ENCODE measurements around the gene DCUN1D2. TPM values are rescaled to one million over a fixed set of nuclear protein-coding genes. Genes with fewer than 3 reads are reported as not detected.

The DCUN1D2 gene
- total and polyA plus RNA-seq, 3 experiments from 2014 or later: 8.8 to 16.8 (median 16.2) TPM

DNA sequence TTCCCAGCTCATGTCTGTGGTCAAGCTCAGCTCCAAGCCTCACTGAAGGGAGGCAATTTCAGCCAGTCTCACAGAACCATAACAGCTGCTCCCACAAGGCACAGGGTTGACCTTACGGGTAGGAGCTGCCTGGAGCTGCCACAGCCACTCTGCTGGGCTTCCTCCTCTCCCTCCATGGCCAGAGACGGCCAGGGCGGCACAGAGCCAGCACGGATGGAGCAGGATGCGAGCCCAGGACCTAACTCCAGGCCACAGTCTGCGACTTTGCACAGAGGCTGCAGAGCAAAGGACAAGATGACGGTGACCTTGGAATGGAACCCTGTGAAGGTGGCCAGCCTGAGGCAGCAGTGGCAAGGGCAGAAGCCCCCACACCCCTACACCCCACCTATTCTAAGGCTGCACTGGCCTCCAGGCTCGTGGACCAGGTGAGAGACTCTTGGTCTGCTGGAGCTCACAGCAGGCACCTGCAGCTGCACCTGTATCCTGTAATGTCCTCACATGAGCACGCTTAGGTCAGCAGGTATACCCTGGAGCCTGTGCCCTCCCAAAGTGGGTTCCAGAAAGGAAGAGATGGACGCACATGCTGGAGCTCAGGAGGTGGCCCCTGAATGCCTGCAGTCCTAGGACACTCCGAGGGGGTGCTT lies 66.9 kb downstream of the DCUN1D2 start:
- Mint-ChIP-seq H3K4me3 (no peak overlapping the region), H3K27ac (no peak overlapping the region), H3K27me3 (peaks cover 4 to 13% of the 10 kb centered on the region in 2 donors), H3K9me3 (no peaks in the 10 kb centered on the region), H3K36me3 (no peaks in the 10 kb centered on the region), H3K4me1 (no peaks in the 10 kb centered on the region)
- DNase-seq: peak in 1 of 5 donors; percentile 27
- Histone ChIP-seq H3K27me3 (ENCODE audit: insufficient read depth, low read length, poor library complexity, severe bottlenecking) (no peaks in the 10 kb centered on the region), H3K36me3 (ENCODE audit: insufficient read depth, low read length) (no peaks in the 10 kb centered on the region), H3K4me1 (ENCODE audit: insufficient read depth, low read length) (no peaks in the 10 kb centered on the region), H3K4me3 (ENCODE audit: low read length) (no peak overlapping the region), H3K27ac (ENCODE audit: low read depth, low read length) (no peak overlapping the region), H3K9me3 (ENCODE audit: low read length) (no peaks in the 10 kb centered on the region)
- POLR2A ChIA-PET: no interaction called here
- CTCF ChIA-PET: no interaction called here

DNA sequence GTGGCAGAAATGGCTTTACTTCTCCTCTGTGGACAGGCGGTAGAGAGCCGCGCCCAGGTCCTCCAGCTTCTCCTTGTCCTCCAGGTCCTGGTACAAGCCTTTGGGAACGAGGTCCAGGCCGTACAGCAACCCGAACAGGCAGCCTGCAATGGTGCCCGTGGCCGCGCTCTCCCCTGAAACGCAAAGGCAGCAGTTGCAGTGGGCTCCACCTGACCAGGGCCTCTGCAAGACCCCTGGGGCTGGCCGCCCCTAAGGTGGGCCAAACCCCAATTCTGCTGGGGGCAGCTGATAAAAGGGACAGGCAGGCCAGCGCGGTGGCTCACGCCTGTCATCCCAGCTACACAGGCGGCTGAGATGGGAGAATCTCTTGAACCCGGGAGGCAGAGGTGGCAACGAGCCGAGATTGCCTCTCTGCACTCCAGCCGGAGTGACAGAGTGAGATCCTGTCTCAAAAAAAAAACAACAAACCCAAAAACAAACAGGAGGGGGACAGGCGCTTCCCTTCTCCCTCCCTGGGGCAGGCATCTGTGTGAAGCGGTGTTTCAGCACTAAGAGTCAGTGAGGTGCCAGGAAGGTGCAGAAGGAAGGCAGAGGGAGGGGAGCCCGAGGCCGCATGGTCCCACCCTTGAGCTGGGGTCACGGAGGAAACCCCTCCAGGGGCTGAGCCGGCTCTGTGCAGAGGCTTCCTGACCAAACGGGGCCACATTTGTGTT lies 67.5 kb downstream of the DCUN1D2 start:
- no peaks in the 10 kb centered on the region for H3K4me1 ChIP-seq (ENCODE audit: insufficient read depth, low read length)
- no peak overlapping the region for H3K27ac Mint-ChIP-seq
- CTCF ChIA-PET: no interaction called here
- H3K27ac ChIP-seq (ENCODE audit: low read depth, low read length): no peak overlapping the region
- peak in 1 of 5 donors; percentile 26 for DNase-seq
- H3K36me3 ChIP-seq (ENCODE audit: insufficient read depth, low read length): no peaks in the 10 kb centered on the region
- no peaks in the 10 kb centered on the region for H3K4me1 Mint-ChIP-seq
- peaks cover 4 to 13% of the 10 kb centered on the region in 2 donors for H3K27me3 Mint-ChIP-seq
- H3K36me3 Mint-ChIP-seq: no peaks in the 10 kb centered on the region
- H3K4me3 Mint-ChIP-seq: no peak overlapping the region
- POLR2A ChIA-PET: no interaction called here
- no peaks in the 10 kb centered on the region for H3K9me3 ChIP-seq (ENCODE audit: low read length)
- no peaks in the 10 kb centered on the region for H3K9me3 Mint-ChIP-seq
- no peaks in the 10 kb centered on the region for H3K27me3 ChIP-seq (ENCODE audit: insufficient read depth, low read length, poor library complexity, severe bottlenecking)
- no peak overlapping the region for H3K4me3 ChIP-seq (ENCODE audit: low read length)

DNA sequence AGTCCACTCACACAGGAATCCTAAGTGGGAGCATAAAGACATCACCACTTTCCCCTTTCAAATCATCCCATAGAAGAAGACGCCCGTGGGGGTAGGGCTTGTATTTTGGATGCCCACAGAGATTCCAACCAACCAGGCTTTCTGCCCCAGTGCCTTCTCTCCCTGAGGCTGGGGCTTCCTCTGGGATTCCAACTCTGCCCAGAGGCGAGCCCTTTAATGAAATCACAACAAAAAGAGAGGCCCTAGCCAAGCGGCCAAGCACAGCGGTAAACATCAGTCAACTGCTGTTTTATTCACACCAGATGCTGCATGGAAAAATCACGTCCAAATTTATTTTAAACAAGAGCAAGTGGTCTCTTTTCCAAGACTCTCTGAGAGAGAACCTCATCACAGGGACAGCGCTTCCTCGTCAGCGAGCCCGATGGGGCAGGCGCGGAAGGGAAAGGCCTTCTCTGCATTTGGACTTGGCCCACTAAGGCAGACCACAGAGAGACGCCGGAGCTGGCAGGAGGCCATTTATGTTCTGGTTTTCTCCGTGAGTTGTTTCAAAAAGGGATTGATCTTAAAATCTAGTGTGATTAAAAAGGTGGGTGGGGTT lies 68.7 kb downstream of the DCUN1D2 start:
- Mint-ChIP-seq H3K4me1 (no peaks in the 10 kb centered on the region), H3K4me3 (no peak overlapping the region), H3K36me3 (no peaks in the 10 kb centered on the region), H3K27me3 (peaks cover 4 to 15% of the 10 kb centered on the region in 2 donors), H3K27ac (no peak overlapping the region), H3K9me3 (no peaks in the 10 kb centered on the region)
- no peaks in the 10 kb centered on the region for H3K36me3 ChIP-seq (ENCODE audit: insufficient read depth, low read length)
- H3K4me3 ChIP-seq (ENCODE audit: low read length): no peak overlapping the region
- ChIA-PET CTCF (no interaction called here), POLR2A (no interaction called here)
- no peak overlapping the region for H3K27ac ChIP-seq (ENCODE audit: low read depth, low read length)
- H3K9me3 ChIP-seq (ENCODE audit: low read length): no peaks in the 10 kb centered on the region
- H3K27me3 ChIP-seq (ENCODE audit: insufficient read depth, low read length, poor library complexity, severe bottlenecking): no peaks in the 10 kb centered on the region
- H3K4me1 ChIP-seq (ENCODE audit: insufficient read depth, low read length): no peaks in the 10 kb centered on the region
- peak in 1 of 5 donors; percentile 35 for DNase-seq

DNA sequence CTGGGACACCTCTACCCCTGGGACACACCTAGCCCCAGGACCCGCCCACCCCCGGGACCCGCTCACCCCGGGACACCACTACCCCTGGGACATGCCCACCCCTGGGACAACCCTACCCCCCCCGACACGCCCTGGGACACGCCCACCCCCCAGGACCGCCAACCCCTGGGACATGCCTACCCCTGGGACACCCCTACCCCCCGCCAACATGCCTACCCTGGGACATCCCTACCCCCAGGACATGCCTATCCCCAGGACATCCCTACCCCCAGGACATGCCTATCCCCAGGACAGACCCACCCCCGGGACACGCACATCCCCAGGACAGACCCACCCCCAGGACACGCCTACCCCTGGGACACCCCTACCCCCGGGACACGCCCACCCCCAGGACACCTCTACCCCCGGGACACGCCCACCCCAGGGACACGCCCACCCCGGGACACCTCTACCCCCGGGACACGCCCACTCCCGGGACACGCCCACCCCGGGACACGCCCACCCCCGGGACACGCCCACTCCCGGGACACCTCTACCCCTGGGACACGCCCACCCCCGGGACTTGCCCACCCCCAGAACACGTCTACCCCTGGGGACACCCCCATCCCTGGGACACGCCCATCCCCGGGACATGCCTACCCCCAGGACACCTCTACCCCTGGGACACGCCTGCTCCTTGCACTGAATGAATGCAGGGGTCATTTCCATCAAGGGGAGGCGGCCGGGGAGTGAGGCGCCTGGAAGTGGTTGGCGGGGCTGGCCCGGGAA lies 69.5 kb downstream of the DCUN1D2 start:
- peaks cover 4 to 18% of the 10 kb centered on the region in 2 donors for H3K27me3 Mint-ChIP-seq
- Histone ChIP-seq H3K4me1 (ENCODE audit: insufficient read depth, low read length) (no peaks in the 10 kb centered on the region), H3K27me3 (ENCODE audit: insufficient read depth, low read length, poor library complexity, severe bottlenecking) (no peaks in the 10 kb centered on the region), H3K36me3 (ENCODE audit: insufficient read depth, low read length) (no peaks in the 10 kb centered on the region), H3K4me3 (ENCODE audit: low read length) (no peak overlapping the region), H3K27ac (ENCODE audit: low read depth, low read length) (no peak overlapping the region), H3K9me3 (ENCODE audit: low read length) (no peaks in the 10 kb centered on the region)
- H3K27ac Mint-ChIP-seq: no peak overlapping the region
- no peaks in the 10 kb centered on the region for H3K9me3 Mint-ChIP-seq
- H3K36me3 Mint-ChIP-seq: no peaks in the 10 kb centered on the region
- CTCF ChIA-PET: no interaction called here
- POLR2A ChIA-PET: no interaction called here
- peak in 1 of 5 donors; percentile 45 for DNase-seq
- H3K4me3 Mint-ChIP-seq: no peak overlapping the region
- no peaks in the 10 kb centered on the region for H3K4me1 Mint-ChIP-seq

DNA sequence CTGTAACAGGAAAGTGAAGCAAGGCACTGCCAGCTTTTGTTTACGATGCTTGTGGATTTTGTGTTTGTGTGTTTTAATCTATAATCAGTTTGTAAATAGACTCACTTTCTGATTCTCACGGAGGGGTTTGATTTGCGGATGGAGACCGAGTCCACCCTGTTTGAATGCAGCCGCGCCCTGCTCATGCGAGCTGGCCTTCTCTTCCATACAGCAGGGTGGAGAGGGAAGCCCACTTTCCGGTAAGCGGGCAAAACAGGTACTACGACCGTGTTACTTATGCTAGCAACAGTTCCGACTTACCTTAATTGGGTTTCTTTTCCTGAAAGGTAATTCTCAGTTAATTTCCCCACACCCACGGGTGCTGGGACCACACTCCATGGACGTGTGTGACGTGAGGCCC lies 70.3 kb downstream of the DCUN1D2 start:
- Mint-ChIP-seq H3K4me3 (no peak overlapping the region), H3K9me3 (no peaks in the 10 kb centered on the region), H3K27ac (no peak overlapping the region), H3K27me3 (peaks cover 4 to 18% of the 10 kb centered on the region in 2 donors), H3K36me3 (no peaks in the 10 kb centered on the region), H3K4me1 (no peaks in the 10 kb centered on the region)
- H3K9me3 ChIP-seq (ENCODE audit: low read length): no peaks in the 10 kb centered on the region
- H3K27me3 ChIP-seq (ENCODE audit: insufficient read depth, low read length, poor library complexity, severe bottlenecking): no peaks in the 10 kb centered on the region
- POLR2A ChIA-PET: no interaction called here
- no peaks in the 10 kb centered on the region for H3K36me3 ChIP-seq (ENCODE audit: insufficient read depth, low read length)
- H3K27ac ChIP-seq (ENCODE audit: low read depth, low read length): no peak overlapping the region
- no peak overlapping the region for H3K4me3 ChIP-seq (ENCODE audit: low read length)
- no peaks in the 10 kb centered on the region for H3K4me1 ChIP-seq (ENCODE audit: insufficient read depth, low read length)
- CTCF ChIA-PET: no interaction called here
- DNase-seq: peak in 1 of 5 donors; percentile 1

DNA sequence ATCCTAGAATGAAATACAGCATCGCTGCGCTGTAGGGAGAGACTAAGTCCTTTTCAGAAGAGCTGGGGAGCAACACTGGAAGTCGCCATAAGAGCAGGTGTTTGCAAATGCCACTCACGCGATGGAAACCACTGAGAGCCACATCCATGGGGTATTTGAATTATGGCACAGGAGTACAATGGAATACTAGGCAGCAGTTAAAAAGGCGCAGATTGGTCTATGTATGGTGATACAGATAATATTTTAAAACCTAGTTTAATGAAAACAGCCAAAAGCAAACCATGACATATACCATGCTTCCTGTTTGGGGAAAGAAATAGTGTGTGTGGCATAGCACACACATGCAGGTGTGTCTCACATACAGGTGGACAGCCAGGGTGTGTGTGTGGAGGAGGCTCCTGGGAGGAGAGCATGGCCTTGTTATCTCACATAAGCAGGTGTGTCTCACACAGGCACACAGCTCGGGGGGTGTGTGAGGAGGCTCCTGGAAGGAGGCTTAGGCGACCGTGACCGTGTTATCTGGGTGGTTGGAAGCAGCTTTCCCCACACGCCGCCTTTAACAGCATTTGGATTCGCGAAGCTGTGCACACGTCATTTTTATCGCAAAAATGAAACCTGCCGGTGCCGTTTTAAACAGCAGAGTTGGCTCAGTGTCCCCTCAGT lies 70.8 kb downstream of the DCUN1D2 start:
- no peaks in the 10 kb centered on the region for H3K4me1 ChIP-seq (ENCODE audit: insufficient read depth, low read length)
- Mint-ChIP-seq H3K4me1 (no peaks in the 10 kb centered on the region), H3K9me3 (no peaks in the 10 kb centered on the region), H3K27ac (no peak overlapping the region), H3K36me3 (no peaks in the 10 kb centered on the region), H3K27me3 (peaks cover 4 to 18% of the 10 kb centered on the region in 2 donors), H3K4me3 (no peak overlapping the region)
- H3K9me3 ChIP-seq (ENCODE audit: low read length): no peaks in the 10 kb centered on the region
- ChIA-PET CTCF (no interaction called here), POLR2A (no interaction called here)
- no peaks in the 10 kb centered on the region for H3K27me3 ChIP-seq (ENCODE audit: insufficient read depth, low read length, poor library complexity, severe bottlenecking)
- peak in 1 of 5 donors; percentile 1 for DNase-seq
- H3K27ac ChIP-seq (ENCODE audit: low read depth, low read length): no peak overlapping the region
- H3K4me3 ChIP-seq (ENCODE audit: low read length): no peak overlapping the region
- H3K36me3 ChIP-seq (ENCODE audit: insufficient read depth, low read length): no peaks in the 10 kb centered on the region

DNA sequence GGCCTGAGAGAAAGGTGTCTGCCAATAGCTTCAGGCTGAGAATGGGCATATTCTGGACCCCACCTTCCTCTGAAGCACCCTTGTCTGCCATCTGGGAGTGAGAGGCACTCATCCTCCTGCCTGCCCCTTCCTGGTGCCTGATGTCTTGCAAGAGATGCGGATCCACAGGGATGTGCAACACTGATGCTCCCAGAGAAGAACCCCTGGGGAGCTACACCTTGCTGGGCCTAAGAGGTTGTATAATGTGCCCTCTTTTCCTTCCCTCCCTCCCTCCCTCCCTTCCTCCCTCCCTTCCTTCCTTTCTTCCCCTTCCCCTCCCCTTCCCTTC lies 71.8 kb downstream of the DCUN1D2 start:
- Mint-ChIP-seq H3K4me1 (no peaks in the 10 kb centered on the region), H3K36me3 (no peaks in the 10 kb centered on the region), H3K4me3 (no peak overlapping the region), H3K9me3 (no peaks in the 10 kb centered on the region), H3K27me3 (peaks cover 4 to 18% of the 10 kb centered on the region in 2 donors), H3K27ac (no peak overlapping the region)
- Histone ChIP-seq H3K27me3 (ENCODE audit: insufficient read depth, low read length, poor library complexity, severe bottlenecking) (no peaks in the 10 kb centered on the region), H3K36me3 (ENCODE audit: insufficient read depth, low read length) (no peaks in the 10 kb centered on the region), H3K4me3 (ENCODE audit: low read length) (no peak overlapping the region), H3K9me3 (ENCODE audit: low read length) (no peaks in the 10 kb centered on the region), H3K4me1 (ENCODE audit: insufficient read depth, low read length) (no peaks in the 10 kb centered on the region), H3K27ac (ENCODE audit: low read depth, low read length) (no peak overlapping the region)
- CTCF ChIA-PET: no interaction called here
- POLR2A ChIA-PET: no interaction called here
- no peak for DNase-seq
